Mesothelial cell of epicardium (in vitro differentiated cells): ENCODE results near the gene CHCHD3. TPM values are rescaled to one million over a fixed set of nuclear protein-coding genes. Genes with fewer than 3 reads are reported as not detected.

ENCODE experiments used
- DNase-seq, 2 experiments: peaks; one replicate each; pipeline ENCODE4 v3.0.0; 2021; ENCODE audit warnings: low spot score in 2 of 2; ENCODE audit not compliant: unreplicated experiment in 2 of 2
- H3K27ac Mint-ChIP-seq: 2 replicates; pipeline ENCODE4 v1.8.0; 2021; ENCODE audit warnings: mixed read lengths
- H3K27me3 Mint-ChIP-seq: 2 replicates; pipeline ENCODE4 v1.8.0; 2021; ENCODE audit warnings: low read depth, mixed read lengths
- H3K36me3 Mint-ChIP-seq: 2 replicates; pipeline ENCODE4 v1.8.0; 2021; ENCODE audit warnings: mixed read lengths
- H3K4me1 Mint-ChIP-seq: 2 replicates; pipeline ENCODE4 v1.8.0; 2021; ENCODE audit warnings: mixed read lengths
- H3K4me3 Mint-ChIP-seq: 2 replicates; pipeline ENCODE4 v1.8.0; 2021; ENCODE audit warnings: mild to moderate bottlenecking, moderate library complexity, mixed read lengths
- H3K9me3 Mint-ChIP-seq: 2 replicates; pipeline ENCODE4 v1.8.0; 2021; ENCODE audit warnings: mixed read lengths
- total RNA-seq: library from RNA; stranded (reverse); gene quantifications from 3 replicates; pipeline ENCODE4 v1.2.1, GENCODE V29; 2021
- TF ChIP-seq, protein P1 (sequence below): fragments of 200-600 bp; sonication (generic); IDR thresholded peaks from one replicate; pipeline ENCODE4 v1.5.0; 2021; ENCODE audit warnings: antibody characterized with exemption; ENCODE audit not compliant: unreplicated experiment

CHCHD3 gene
- total RNA-seq, 1 donor from 2014 or later = 54.3 TPM

DNA sequence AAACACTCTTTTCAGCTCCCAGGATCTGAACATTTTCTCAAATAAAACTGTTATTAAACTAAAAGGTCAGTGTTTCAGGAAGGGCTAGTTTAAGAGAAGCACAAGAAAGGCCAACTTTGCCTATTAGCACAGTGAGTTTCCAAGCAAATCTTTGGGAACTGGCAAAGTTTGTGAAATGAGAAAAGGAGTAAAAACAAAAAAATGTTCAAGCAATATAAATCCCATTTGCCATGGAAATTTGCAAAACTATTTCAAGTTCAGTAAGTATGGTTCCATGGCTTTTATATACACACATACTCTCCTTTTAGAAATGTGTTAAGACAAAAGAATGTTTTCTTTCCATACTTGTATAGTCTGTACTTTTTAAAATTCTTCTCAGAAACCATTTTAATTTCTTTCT is 51.5 kb downstream of the CHCHD3 start:
- TF ChIP-seq, protein P1, sequence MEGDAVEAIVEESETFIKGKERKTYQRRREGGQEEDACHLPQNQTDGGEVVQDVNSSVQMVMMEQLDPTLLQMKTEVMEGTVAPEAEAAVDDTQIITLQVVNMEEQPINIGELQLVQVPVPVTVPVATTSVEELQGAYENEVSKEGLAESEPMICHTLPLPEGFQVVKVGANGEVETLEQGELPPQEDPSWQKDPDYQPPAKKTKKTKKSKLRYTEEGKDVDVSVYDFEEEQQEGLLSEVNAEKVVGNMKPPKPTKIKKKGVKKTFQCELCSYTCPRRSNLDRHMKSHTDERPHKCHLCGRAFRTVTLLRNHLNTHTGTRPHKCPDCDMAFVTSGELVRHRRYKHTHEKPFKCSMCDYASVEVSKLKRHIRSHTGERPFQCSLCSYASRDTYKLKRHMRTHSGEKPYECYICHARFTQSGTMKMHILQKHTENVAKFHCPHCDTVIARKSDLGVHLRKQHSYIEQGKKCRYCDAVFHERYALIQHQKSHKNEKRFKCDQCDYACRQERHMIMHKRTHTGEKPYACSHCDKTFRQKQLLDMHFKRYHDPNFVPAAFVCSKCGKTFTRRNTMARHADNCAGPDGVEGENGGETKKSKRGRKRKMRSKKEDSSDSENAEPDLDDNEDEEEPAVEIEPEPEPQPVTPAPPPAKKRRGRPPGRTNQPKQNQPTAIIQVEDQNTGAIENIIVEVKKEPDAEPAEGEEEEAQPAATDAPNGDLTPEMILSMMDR = no peak

GRCh38 chr7:133029463-133029862 is 52.4 kb downstream of the CHCHD3 start:
- H3K36me3 Mint-ChIP-seq = peaks cover 3% of the 10 kb centered on the region
- no peak overlapping the region for H3K4me3 Mint-ChIP-seq
- H3K4me1 Mint-ChIP-seq = no peaks in the 10 kb centered on the region
- peaks cover 7% of the 10 kb centered on the region for H3K9me3 Mint-ChIP-seq
- no peak overlapping the region for H3K27ac Mint-ChIP-seq
- DNase-seq = no peak
- no peaks in the 10 kb centered on the region for H3K27me3 Mint-ChIP-seq
- TF ChIP-seq, protein P1 = no peak

More for the DNA sequence above, 51.5 kb downstream of the CHCHD3 start:
- Mint-ChIP-seq H3K4me1 (no peaks in the 10 kb centered on the region), H3K36me3 (peaks cover 7% of the 10 kb centered on the region), H3K27me3 (no peaks in the 10 kb centered on the region), H3K4me3 (no peak overlapping the region), H3K27ac (no peak overlapping the region), H3K9me3 (peaks cover 7% of the 10 kb centered on the region)
- DNase-seq = no peak

- no peak overlapping the region for H3K27ac Mint-ChIP-seq
- no peaks in the 10 kb centered on the region for H3K27me3 Mint-ChIP-seq
- peaks cover 7% of the 10 kb centered on the region for H3K9me3 Mint-ChIP-seq
- DNase-seq = no peak
- peaks cover 3% of the 10 kb centered on the region for H3K36me3 Mint-ChIP-seq
- no peak overlapping the region for H3K4me3 Mint-ChIP-seq
- TF ChIP-seq, protein P1 = no peak
- H3K4me1 Mint-ChIP-seq = no peaks in the 10 kb centered on the region
Measured at GRCh38 chr7:133027397-133027796, 54.5 kb downstream of the CHCHD3 start.

GRCh38 chr7:133026210-133026859 is 55.6 kb downstream of the CHCHD3 start:
- Mint-ChIP-seq H3K9me3 (peaks cover 7% of the 10 kb centered on the region), H3K36me3 (peaks cover 5% of the 10 kb centered on the region), H3K27me3 (no peaks in the 10 kb centered on the region), H3K27ac (no peak overlapping the region), H3K4me3 (no peak overlapping the region), H3K4me1 (no peaks in the 10 kb centered on the region)
- TF ChIP-seq, protein P1 = no peak
- no peak for DNase-seq

DNA sequence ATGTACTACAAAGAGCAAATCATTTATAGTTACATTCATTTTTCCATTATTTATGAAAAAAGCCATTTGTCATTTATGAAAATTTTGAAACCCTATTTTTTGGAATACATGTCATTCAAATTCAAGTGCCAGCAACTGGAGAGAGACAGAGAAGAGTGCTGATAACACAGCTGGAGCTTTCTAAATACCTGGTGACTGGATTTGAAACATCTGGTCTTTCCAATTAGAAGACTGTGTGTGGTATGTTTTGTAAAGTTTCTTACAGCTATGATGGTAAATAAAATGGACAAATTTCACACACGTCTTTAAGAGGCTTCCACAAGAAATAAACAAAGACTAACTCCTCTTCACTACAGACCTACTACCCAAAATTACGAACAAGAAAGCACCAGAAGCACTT is 56.8 kb downstream of the CHCHD3 start:
- Mint-ChIP-seq H3K4me1 (no peaks in the 10 kb centered on the region), H3K36me3 (peaks cover 6% of the 10 kb centered on the region), H3K4me3 (no peak overlapping the region), H3K27ac (no peak overlapping the region), H3K27me3 (no peaks in the 10 kb centered on the region), H3K9me3 (peaks cover 7% of the 10 kb centered on the region)
- TF ChIP-seq, protein P1 = no peak
- no peak for DNase-seq
